ENCODE measurements around the gene SERPINB3. TPM values are rescaled to one million over a fixed set of nuclear protein-coding genes. Genes with fewer than 3 reads are reported as not detected.
"Not testable (repeated sequence)": the region's sequence is repeated elsewhere in the genome, so short reads cannot be mapped to it uniquely, and the experiment has no call there.

Gene SERPINB3
- total RNA-seq, 1 donor from 2014 or later: 464 TPM

GRCh38 chr18:63648241-63648640 is 13.5 kb downstream of the SERPINB3 start:
- no peak overlapping the region for H3K4me3 ChIP-seq
- TF ChIP-seq CTCF (IDR thresholded peaks at IDR 0.05) (no peak), POLR2A (IDR thresholded peaks at IDR 0.05) (no peak), POLR2AphosphoS5 (IDR thresholded peaks at IDR 0.05; ENCODE audit: insufficient read depth in 1 of 2, low read depth in 1 of 2) (no peak)

GRCh38 chr18:63646936-63647335 is 14.8 kb downstream of the SERPINB3 start:
- no peak for DNase-seq (ENCODE audit: extremely low spot score in 2 of 2)
- Histone ChIP-seq H3K36me3 (no peaks in the 10 kb centered on the region), H3K27me3 (no peaks in the 10 kb centered on the region), H3K27ac (no peak overlapping the region), H3K9me3 (no peaks in the 10 kb centered on the region), H3K4me3 (no peak overlapping the region), H3K4me1 (no peaks in the 10 kb centered on the region)
- no peak for TF ChIP-seq POLR2A (IDR thresholded peaks at IDR 0.05)
- no peak for TF ChIP-seq POLR2AphosphoS5 (IDR thresholded peaks at IDR 0.05; ENCODE audit: insufficient read depth in 1 of 2, low read depth in 1 of 2)
- TF ChIP-seq CTCF (IDR thresholded peaks at IDR 0.05): no peak
- intact Hi-C loops (cut with DNase I): no loop called here

More at GRCh38 chr18:63648241-63648640, 13.5 kb downstream of the SERPINB3 start:
- Histone ChIP-seq H3K9me3 (no peaks in the 10 kb centered on the region), H3K27me3 (no peaks in the 10 kb centered on the region), H3K4me1 (no peaks in the 10 kb centered on the region), H3K27ac (no peak overlapping the region), H3K36me3 (no peaks in the 10 kb centered on the region)
- no peak for DNase-seq (ENCODE audit: extremely low spot score in 2 of 2)
- intact Hi-C loops (cut with DNase I): no loop called here

DNA sequence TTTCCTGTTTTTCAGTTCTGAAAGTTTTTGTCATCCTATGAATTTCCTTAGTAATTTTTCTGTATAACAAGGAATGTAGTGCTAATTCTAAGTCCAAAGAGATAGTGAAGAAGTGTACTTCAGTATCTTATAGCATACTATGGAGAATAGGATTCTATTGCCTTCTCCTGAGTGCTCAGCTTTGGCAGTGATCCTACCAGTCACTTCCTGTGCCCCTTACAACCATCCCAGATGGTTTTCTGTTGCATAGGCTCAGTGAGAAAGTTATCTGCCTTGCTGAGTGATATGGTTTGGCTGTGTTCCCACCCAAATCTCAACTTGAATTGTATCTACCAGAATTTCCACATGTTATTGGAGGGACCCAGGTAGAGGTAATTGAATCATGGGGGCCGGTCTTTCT is 17.0 kb downstream of the SERPINB3 start:
- H3K9me3 ChIP-seq; H3K27me3 ChIP-seq; DNase-seq (ENCODE audit: extremely low spot score in 2 of 2); H3K36me3 ChIP-seq; H3K4me1 ChIP-seq; H3K4me3 ChIP-seq; H3K27ac ChIP-seq; intact Hi-C loops (cut with DNase I): not testable (repeated sequence)

GRCh38 chr18:63644142-63644541 is 17.6 kb downstream of the SERPINB3 start, which contains the start of gene SERPINB4:
SERPINB4 (minus strand) TSS chr18:63644256; CDS start chr18:63643577, 679 bp downstream.
- H3K36me3 ChIP-seq; H3K27ac ChIP-seq; intact Hi-C loops (cut with DNase I); H3K27me3 ChIP-seq; H3K4me3 ChIP-seq; H3K9me3 ChIP-seq; H3K4me1 ChIP-seq; DNase-seq (ENCODE audit: extremely low spot score in 2 of 2): not testable (repeated sequence)

DNA sequence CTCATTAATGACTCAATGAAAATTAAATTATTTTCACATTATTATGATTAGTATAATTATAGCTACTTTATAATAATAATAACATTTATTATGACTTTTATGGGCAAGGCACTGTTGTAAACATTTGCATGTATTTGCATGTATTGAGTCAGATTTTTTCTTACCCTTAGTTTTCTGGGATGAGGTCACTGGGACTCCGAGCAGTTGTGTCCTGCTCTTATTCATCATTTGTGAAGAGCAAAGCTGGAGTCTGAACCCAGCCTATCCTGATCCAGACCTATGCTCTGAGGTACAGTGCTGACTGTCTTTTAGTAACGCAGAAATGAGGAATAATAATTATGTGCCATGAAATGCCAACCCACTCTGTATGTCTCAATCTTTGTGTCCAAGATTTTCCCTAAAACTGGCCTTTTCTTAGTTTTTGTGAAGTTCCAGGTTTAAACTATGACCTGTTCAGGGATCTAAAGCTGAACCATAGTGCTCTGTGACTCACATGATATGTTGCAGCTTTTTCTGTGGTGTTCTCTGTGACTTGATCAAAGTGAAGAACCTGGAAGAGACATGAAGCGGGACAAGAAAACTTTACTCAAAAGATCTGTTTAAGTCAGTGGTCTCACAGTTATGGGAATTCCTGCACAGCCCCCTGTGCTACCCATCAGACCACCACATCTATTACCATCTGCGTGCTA is 18.9 kb downstream of the SERPINB3 start:
- intact Hi-C loops (cut with DNase I); H3K27me3 ChIP-seq; H3K4me3 ChIP-seq; DNase-seq (ENCODE audit: extremely low spot score in 2 of 2); H3K27ac ChIP-seq; H3K4me1 ChIP-seq; H3K36me3 ChIP-seq; H3K9me3 ChIP-seq: not testable (repeated sequence)

GRCh38 chr18:63641157-63641680 is 20.5 kb downstream of the SERPINB3 start:
- H3K36me3 ChIP-seq; H3K9me3 ChIP-seq; H3K4me3 ChIP-seq; DNase-seq (ENCODE audit: extremely low spot score in 2 of 2); intact Hi-C loops (cut with DNase I); H3K27me3 ChIP-seq; H3K27ac ChIP-seq; H3K4me1 ChIP-seq: not testable (repeated sequence)

GRCh38 chr18:63637703-63638102 is 24.0 kb downstream of the SERPINB3 start:
- Histone ChIP-seq H3K27me3 (no peaks in the 10 kb centered on the region), H3K9me3 (no peaks in the 10 kb centered on the region), H3K36me3 (no peaks in the 10 kb centered on the region), H3K27ac (no peak overlapping the region), H3K4me1 (no peaks in the 10 kb centered on the region), H3K4me3 (no peak overlapping the region)
- no peak for DNase-seq (ENCODE audit: extremely low spot score in 2 of 2)
- intact Hi-C loops (cut with DNase I): no loop called here
- TF ChIP-seq CTCF (IDR thresholded peaks at IDR 0.05): no peak
- TF ChIP-seq POLR2A (IDR thresholded peaks at IDR 0.05): no peak
- no peak for TF ChIP-seq POLR2AphosphoS5 (IDR thresholded peaks at IDR 0.05; ENCODE audit: insufficient read depth in 1 of 2, low read depth in 1 of 2)

Data from vagina (tissue), 2 donors.